HG03439 (cell line): ENCODE results near the gene PANX2.
"Not testable (repeated sequence)": the region's sequence is repeated elsewhere in the genome, so short reads cannot be mapped to it uniquely, and the experiment has no call there.

Experiments
- ATAC-seq: cut with Tn5 transposase; IDR thresholded peaks from one replicate; pipeline ENCODE4 v1.9.1; 2021; ENCODE audit warnings: mild to moderate bottlenecking, moderate library complexity; ENCODE audit not compliant: unreplicated experiment

PANX2 gene

GRCh38 chr22:50197856-50198623 lies 27.5 kb downstream of the PANX2 start:
- no peak for ATAC-seq

- ATAC-seq, result no peak
These were observed 28.1 kb downstream of the PANX2 start for GRCh38 chr22:50198624-50199017.

DNA sequence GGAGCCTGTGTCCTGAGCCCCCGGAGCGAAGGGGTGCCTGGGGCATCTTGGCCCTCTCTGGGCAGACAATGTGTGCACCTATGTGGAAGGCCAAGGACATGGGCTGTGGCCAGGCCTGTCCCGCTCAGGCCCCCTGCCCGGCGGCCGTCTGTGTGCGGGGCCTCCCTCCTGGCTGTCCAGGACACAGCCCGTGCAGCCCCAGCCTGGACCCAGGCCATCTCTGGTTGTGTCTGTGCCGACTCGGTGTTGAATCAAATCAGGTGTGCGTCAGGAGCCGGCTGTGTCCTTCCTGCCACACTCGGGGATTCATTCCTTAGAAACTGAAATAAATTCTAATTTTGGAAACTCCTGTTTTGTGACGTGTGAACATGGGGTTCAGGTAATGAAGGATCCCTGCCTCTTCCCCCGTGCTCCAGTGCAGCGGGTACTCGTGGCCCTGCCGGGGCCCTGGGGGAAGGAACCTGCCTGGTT lies 28.8 kb downstream of the PANX2 start:
- no peak for ATAC-seq

- ATAC-seq, result peak; percentile 2
These were observed 29.4 kb downstream of the PANX2 start for GRCh38 chr22:50199829-50200460.

GRCh38 chr22:50200461-50201190 lies 30.1 kb downstream of the PANX2 start, which contains the start of gene SELENOO:
SELENOO (plus strand) TSS chr22:50201011; CDS start chr22:50201037, 26 bp downstream.
- peak; percentile 63 for ATAC-seq

DNA sequence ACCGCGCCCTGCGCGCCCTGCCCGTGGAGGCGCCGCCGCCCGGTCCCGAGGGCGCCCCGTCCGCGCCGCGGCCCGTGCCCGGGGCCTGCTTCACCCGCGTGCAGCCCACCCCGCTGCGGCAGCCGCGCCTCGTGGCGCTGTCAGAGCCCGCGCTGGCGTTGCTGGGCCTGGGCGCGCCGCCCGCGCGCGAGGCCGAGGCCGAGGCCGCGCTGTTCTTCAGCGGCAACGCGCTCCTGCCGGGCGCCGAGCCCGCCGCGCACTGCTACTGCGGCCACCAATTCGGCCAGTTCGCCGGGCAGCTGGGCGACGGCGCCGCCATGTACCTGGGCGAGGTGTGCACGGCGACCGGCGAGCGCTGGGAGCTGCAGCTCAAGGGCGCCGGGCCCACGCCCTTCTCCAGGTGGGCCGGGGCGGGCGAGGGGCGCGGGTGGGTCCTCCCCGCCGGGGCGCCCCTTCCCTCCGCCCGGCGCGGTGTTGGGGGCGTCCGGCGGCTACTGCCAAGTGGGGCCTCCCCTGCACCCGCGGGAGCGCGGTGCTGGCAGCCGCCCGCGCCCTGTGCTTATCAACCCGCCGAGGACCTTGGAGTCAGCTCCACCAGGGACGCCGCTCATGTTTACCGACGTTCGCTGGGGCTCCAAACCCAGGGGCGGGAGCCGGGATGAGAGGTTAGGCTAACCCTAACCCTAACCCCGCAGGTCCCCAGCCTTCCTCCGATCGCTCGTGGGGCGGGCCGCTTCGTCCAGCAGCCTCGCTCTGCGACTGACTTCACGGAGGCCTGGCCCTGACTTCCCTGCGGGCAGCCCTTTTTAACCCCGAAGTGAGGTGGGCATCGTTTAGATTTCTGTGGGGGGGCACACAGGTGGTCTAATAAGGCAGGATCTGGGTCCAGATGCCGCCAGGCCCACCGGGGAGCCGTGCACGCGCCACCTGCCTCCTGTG lies 30.9 kb downstream of the PANX2 start:
- peak; percentile 27 for ATAC-seq

DNA sequence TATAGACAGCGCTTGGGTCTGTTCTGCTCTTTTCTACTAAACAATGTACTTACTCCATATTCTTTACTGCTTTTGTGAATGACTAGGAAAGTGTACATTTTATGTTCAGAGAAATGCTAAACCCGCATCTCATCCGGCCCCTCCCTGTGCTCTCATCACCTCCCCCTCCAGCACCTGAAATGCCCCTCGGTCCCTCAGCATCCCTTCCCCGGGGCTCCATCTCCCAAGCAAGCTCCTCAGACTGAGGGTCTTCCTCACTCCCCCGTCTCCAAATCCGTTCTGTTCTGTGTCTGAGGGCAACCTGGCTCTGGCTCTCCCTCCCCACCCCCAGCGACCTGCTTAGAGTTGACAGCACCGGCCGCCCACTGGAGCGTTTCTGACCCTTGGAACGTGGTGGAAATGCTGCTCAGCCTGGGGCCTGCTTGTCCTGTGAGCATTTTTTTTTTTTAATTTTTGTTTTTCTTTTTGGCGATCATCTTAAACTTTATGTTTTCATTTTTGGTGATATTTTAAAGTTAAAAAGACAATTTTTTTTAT lies 31.7 kb downstream of the PANX2 start:
- ATAC-seq, result no peak

GRCh38 chr22:50203288-50203687 lies 32.8 kb downstream of the PANX2 start:
- no peak for ATAC-seq

GRCh38 chr22:50204571-50204970 lies 34.0 kb downstream of the PANX2 start:
- no peak for ATAC-seq

GRCh38 chr22:50204998-50205397 lies 34.5 kb downstream of the PANX2 start:
- ATAC-seq, result not testable (repeated sequence)

DNA sequence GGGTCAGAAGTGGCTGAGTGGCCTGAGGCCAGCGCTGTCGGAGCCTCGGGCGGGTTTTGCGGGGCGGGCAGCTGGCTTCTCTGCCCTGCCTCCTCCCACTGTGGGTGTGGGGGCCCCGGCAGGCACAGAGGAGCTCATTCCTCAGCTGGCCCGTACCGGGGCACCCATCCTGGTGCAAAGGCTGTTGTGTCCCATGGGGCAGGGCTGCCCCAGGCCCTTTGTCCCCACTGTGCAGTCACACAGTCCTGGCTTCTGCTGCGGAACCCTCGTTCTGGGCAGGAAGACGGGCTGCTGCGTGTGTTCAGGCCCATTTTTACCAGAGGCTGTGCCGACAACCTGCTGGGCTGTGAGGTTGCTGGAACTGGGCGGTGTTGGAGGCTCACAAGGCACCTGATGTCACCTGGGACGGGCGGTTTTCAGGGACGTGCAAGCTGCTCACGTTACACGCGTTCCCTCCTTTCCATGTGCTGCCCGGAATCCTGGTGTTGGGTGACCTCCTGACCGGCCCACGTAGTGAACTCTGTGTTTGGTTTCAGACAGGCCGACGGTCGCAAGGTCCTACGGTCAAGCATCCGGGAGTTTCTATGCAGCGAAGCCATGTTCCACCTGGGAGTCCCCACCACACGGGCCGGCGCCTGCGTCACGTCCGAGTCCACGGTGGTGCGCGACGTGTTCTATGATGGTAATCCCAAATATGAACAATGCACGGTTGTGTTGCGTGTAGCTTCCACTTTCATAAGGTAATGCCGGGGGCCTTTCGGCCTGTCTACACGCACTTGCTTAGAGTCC lies 35.4 kb downstream of the PANX2 start:
- no peak for ATAC-seq

GRCh38 chr22:50206599-50206998 lies 36.1 kb downstream of the PANX2 start:
- ATAC-seq, result no peak

DNA sequence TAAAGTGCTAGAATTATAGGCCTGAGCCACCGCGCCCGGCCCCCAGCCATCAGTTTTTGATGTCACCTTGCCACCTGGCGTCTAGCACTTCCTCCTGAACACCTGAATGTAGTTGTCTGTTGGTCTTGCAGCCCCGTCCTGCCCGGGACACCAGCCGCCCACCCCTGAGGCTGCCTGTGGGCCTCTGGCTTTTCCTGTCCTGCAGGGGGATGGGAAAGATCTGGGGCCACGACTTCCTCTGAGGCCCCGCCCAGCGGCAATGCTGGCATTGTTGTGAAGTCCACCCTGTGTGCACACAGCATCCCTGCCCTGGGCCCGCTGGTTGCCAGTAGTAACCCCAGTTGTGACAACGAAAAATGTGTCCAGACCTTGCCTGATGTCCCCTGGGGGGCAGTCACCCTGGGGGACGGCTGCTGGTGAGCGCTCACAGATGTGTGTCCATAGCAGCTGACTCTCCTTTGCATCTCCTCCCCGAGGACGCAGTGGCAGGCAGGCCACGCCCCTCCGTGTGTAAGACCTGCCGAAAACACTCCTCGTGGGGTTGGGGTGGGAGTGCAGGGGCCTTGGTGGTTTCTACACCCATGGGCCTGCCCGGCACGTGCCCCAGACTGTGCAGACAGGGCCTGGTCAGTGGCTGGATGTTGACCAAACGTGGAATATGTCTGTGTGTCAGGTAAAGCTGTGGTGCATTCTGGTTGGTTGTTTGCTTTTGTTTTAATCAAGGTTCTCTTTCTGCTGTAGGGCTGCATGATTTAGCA lies 37.0 kb downstream of the PANX2 start:
- ATAC-seq, result no peak

- ATAC-seq, result no peak
These were observed 38.0 kb downstream of the PANX2 start for GRCh38 chr22:50208430-50208938.

GRCh38 chr22:50208939-50209892 lies 38.7 kb downstream of the PANX2 start:
- no peak for ATAC-seq

DNA sequence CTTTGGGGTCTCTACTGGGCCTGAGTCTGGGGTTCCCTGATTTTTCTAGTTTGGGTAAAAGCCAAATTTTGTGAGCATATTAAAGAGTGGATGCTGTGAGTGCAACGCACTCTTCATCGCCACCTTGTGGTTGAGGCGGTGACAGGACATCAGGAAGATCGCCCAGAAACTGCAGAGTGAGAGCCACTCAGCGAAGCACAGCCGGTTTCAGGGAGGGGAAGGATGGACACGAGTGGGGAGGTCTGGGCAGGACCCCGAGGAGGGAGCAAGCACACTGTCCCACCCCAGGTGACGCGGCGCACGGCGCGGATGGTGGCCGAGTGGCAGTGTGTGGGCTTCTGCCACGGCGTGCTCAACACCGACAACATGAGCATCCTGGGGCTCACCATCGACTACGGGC lies 39.4 kb downstream of the PANX2 start:
- ATAC-seq, result no peak

DNA sequence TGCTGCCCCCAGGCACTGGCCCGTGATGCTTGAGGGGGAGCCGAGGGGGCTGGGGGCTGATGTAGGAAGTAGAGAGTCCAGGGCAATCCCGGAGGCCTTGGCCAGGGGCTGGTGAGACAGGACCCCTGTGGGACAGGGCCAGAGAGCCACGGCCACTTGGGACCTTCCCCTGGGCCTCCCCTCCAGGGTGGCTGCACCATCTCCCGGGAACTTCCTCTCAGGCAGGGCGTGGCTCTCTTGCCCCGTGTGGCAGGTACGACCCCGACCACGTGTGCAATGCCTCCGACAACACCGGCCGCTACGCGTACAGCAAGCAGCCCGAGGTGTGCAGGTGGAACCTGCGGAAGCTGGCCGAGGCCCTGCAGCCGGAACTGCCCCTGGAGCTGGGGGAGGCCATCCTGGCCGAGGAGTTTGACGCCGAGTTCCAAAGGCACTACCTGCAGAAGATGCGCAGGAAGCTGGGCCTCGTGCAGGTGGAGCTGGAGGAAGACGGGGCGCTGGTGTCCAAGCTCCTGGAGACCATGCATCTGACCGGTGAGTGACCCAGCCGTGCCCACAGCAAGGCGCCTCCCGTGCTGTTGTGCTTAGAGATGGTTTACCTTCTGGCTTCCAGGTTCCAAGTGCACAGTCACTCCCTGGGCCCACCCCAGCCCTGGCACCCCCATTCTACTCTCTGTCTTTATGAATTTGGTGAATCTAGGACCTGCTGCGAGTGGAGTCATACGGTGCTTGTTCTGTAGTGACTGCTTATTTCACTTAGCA lies 40.0 kb downstream of the PANX2 start:
- no peak for ATAC-seq
